Activated CD4-positive, alpha-beta T cell treated with anti-CD3 and anti-CD28 coated beads, Interleukin-2, amount 50 U/mL, for 48 hours (primary cell): ENCODE results near the gene PRRG1.
"Not testable (repeated sequence)": the region's sequence is repeated elsewhere in the genome, so short reads cannot be mapped to it uniquely, and the experiment has no call there.

ENCODE experiments used
- DNase-seq, 2 experiments: peaks; one replicate each; pipeline ENCODE4 v3.0.0-alpha.2; 2020

The PRRG1 gene

GRCh38 chrX:37349221-37350033 is at the start of gene PRRG1:
TSS of gene PRRG1 (plus strand) at chrX:37349364. CDS start at chrX:37406250, 56,886 bp downstream.
- no peak for DNase-seq

- DNase-seq: no peak
Observed at GRCh38 chrX:37302569-37302968, 46.6 kb upstream of the PRRG1 start.

DNA sequence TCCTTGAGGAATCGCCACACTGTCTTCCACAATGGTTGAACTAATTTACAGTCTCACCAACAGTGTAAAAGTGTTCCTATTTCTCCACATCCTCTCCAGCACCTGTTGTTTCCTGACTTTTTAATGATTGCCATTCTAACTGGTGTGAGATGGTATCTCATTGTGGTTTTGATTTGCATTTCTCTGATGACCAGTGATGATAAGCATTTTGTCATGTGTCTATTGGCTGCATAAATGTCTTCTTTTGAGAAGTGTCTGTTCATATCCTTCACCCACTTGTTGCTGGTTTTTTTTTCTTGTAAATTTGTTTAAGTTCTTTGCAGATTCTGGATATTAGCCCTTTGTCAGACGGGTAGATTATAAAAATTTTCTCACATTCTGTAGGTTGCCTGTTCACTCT is 43.9 kb upstream of the PRRG1 start:
- DNase-seq: not testable (repeated sequence)

- no peak for DNase-seq
Observed at GRCh38 chrX:37314531-37314930, 34.6 kb upstream of the PRRG1 start.

DNA sequence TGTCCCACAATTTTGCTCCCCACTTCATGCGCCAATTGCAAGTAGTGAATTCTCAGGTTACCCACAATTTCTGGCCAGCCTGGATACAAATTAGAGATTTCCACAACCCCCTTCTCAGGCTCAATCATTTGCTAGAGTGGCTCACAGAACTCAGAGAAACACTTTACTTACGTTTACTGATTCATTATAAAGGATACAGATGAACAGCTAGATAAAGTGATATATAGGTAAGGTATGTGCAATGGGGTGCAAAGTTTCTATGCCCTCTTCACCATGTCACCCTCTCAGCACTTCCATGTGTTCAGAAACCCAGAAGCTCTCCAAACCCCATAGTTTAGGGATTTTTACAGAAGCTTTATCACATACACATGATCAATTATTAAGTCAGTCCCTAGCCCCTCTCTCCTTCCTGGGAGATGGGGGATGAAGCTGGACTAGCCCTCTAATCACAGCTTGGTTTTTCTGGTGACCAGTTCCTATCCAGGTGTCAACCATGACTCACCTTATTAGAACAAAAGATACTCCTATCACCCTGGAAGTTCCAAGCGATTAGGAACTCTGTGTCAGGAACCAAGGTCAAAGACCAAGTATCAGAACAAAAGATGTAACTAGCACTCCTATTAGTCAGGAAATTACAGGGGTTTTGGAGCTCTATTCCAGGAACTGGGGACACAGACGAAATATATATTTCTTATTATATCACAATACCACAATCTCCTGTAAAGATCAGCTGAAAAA is 33.5 kb upstream of the PRRG1 start:
- DNase-seq: no peak

DNA sequence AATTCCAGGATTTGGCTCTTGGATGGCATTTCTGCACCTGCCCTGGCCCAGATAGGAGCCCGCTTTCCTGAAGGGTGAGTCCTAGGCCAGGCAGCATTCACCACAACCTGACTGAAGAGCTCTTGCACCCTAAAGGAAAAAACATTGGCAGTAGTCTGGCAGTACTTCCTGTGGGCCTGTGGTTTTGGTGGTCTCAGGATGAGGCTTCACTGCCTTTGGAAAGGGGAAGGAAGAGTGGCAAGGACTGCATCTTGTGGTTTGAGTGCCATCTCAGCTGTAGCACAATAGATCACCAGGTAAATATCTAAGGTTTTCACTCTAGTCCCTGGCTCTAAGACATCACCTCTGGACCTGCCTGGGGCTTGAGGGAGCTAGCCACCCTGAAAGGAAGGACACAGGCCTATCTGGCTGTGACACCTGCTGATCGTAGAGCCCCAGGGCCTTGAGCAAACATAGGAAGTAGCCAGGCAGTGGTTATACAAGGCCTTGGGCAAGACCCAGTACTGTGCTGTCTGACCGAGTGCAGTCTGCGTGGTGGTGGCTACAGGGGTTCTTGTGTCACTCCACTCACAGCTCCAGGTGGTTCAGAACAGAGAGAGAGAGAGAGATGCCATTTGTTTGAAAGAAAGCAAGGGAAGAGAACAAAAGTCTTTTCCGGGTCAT is 28.5 kb upstream of the PRRG1 start:
- no peak for DNase-seq

DNA sequence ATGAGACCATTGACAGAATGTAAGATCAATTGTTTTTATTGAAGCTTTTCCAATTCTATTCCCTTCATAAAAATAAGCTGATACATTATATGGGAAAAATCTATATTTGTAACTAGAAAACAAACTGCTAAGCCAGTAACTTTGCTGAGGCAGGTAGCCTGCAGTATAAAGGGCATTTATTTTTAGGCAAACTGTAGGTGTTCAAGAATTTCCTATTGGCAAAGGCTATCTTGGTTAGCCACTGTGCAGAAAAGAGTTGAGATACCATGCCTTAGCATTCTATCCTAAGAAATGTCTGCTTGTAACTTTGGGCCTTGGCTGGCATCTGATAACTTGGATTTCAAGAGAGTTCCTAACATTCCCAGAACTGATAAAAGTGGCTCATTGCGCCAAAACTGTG is 18.5 kb upstream of the PRRG1 start:
- no peak for DNase-seq

- DNase-seq: no peak
Observed at GRCh38 chrX:37331546-37331945, 17.6 kb upstream of the PRRG1 start.

DNA sequence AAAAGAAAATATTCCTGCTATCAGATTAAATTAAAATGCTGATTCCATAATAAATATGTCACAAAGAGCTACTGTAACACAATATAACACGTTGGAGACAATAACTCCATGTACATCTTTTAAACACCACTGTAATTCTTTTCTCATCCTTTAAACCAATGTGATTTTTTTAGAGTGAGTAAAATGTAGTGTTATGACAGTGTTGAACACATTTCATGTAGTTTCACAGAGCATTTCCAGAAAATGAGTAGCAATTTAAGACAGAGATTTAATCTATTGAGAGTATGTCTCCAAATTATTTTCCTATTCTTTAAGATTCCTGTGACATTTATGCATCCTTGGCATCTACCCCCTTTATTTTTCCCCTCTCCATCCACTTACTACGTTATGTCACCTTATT is 17.1 kb upstream of the PRRG1 start:
- no peak for DNase-seq

- no peak for DNase-seq
Observed at GRCh38 chrX:37332987-37333658, 16.0 kb upstream of the PRRG1 start.

GRCh38 chrX:37347420-37347819 is 1.7 kb upstream of the PRRG1 start:
- DNase-seq: no peak

- no peak for DNase-seq
Observed at GRCh38 chrX:37348231-37348970, 763 bp upstream of the PRRG1 start.

DNA sequence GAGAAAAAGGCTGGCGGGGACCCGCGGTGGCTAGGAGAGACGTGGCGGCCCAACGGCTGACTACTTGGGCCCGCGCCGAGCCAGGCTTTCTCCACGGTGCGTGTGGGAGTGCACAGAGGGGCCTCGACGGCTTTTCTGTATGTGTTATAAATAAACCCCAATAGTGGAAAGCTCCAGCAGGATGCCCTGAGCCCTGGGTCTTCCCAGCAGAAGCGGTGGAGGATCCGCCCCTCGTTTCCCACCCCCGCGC is 268 bp upstream of the PRRG1 start:
- no peak for DNase-seq

GRCh38 chrX:37350034-37350365 is 836 bp downstream of the PRRG1 start:
- DNase-seq: no peak

DNA sequence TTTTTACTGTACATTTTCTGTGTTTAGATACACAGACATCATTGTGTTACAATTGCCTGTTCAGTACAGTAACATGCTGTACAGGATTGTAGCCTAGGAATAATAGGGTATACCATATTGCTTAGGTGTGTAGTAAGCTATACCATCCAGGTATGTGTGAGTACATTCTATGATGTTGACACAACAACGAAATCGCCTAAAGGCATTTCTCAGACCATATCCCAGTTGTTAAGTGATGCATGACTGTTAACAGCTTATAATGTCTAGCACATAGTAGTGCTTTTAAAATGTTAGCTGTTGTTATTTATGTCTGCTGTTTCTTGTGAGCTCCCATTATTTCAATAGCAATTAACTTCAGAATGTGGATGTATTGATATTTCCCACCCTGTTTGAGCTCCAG is 4.5 kb downstream of the PRRG1 start:
- no peak for DNase-seq

DNA sequence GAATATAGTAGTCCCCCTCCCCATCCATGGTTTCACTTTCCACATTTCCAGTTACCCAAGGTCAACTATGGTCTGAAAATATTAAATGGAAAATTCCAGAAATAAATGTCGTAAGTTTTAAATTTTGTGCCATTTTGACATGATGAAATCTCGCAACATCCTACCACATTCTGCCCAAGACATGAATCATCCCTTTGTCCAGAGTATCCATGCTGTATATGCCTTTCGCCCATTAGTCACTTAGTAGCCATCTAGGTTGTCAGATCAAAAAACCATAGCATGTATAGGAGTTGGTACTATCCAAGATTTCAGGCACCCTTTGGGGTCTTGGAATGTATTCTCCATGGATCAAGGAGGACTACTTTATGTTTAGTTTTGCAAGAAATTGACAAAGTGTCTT is 8.3 kb downstream of the PRRG1 start:
- no peak for DNase-seq

DNA sequence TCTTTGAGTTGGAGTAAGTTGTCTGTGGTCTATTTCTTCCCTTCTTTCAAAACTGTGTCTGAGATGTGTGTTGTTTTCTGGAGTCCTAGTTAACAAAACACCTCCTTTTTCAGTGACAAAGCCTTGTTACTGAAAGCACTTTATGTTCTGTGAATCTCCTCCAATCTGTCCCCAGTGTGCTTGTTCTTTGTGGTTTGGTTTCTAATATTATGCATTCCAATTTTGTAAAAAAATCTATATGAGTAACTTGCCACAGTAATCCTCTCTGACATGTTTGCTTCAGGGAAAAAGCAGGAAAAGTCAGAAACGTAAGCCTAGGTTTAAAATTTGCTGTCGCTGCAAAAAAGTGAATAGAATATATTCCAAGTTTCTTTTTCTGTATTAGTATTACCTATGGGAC is 12.4 kb downstream of the PRRG1 start:
- no peak for DNase-seq

DNA sequence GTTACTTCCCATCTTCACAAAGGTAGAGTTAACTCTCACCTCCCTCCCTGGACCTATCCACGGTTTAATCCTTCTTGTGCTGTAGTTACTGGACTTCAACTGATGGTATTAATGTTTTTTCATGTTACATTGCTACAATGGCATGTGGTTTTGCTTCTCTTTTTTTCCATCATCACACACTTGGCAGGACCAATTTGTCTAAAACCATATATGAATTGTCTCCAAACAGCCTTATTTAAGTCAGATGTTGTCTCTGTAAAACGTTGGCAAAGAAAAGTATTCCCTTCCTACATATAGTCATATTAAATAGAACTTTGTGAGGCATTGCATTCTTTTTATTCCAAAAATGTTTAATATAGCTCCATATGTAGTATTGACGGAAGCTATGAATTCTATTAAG is 15.5 kb downstream of the PRRG1 start:
- no peak for DNase-seq

GRCh38 chrX:37367946-37368345 is 18.8 kb downstream of the PRRG1 start:
- DNase-seq: no peak

DNA sequence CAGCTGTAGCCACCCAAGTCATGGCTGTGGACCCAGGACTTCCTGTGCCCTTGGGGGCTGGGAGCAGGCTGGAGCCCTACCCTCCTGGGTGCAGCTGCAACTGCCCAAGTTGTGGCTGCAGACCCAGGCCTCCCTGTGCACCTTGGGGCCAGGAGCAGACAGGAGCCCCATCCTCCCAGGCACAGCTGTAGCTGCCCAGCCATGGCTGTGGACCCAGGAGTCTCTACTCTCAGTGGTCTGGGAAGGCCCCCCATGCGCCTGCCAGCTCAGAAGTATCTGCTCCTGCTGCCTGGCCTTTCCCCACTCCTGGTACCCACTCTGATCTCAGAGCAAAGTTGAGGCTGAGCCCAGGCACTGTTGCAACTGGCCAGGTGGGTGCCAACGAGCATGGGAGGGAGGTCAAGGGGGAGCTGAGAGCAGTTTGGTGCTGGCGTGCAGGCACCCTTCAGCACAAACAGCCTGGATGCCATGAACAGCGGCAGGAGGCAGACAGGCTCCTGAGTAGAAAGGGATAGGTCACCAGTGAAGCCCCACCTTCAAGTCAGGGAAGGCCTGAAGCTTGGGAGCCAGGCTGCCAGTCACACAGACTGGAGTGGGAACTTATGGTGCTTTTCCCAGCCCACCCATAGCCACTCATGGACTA is 21.5 kb downstream of the PRRG1 start:
- no peak for DNase-seq

DNA sequence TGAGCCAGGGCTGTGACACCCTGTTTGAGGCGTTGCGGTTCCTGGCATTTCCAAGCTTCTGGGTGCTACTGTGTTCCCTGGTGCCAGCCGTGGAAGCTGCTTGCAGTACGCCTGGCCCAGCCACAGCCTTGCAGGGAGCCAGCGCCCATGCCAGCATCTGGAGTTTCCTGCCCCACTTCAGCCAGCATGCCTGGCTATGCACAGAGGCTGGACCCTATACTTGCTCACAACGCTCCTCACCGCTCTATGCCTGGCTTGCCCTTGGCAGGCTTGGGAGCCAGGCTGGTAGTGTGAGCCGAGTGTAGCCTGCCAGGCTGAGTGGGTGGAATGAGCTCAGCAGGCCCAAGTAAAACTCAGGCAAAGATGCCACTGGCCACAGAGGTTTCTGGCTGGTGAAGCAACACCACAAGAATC is 22.4 kb downstream of the PRRG1 start:
- DNase-seq: no peak

DNA sequence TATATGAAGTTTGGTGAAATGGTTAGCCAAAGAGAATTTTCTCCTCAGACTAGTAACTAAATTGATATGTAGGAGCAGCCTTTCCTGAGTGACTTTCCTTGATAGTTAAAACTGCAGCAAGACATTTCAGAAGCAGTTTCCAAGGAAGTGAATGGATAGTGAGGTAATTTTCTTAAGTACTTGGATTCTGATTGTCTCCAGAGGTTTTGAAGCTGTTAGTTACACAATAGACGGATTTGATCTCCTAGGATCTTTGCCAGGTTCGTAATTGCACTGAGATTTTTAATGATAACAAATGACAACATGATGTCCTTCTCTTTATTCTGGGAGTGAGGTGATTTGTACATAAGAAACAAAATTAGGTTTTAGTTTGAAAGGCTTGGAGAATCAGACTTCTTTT is 29.2 kb downstream of the PRRG1 start:
- DNase-seq: no peak

- DNase-seq: no peak
Observed at GRCh38 chrX:37378830-37379229, 29.7 kb downstream of the PRRG1 start.
